ENCODE data around the gene SHKBP1. TPM values are rescaled to one million over a fixed set of nuclear protein-coding genes. Genes with fewer than 3 reads are reported as not detected.

SHKBP1 gene
- total and polyA plus RNA-seq, 2 of the 13 experiments (the other 11 are each of a cell fraction or from before 2014, with no cell fraction given): 16.2 to 17.4 TPM

DNA sequence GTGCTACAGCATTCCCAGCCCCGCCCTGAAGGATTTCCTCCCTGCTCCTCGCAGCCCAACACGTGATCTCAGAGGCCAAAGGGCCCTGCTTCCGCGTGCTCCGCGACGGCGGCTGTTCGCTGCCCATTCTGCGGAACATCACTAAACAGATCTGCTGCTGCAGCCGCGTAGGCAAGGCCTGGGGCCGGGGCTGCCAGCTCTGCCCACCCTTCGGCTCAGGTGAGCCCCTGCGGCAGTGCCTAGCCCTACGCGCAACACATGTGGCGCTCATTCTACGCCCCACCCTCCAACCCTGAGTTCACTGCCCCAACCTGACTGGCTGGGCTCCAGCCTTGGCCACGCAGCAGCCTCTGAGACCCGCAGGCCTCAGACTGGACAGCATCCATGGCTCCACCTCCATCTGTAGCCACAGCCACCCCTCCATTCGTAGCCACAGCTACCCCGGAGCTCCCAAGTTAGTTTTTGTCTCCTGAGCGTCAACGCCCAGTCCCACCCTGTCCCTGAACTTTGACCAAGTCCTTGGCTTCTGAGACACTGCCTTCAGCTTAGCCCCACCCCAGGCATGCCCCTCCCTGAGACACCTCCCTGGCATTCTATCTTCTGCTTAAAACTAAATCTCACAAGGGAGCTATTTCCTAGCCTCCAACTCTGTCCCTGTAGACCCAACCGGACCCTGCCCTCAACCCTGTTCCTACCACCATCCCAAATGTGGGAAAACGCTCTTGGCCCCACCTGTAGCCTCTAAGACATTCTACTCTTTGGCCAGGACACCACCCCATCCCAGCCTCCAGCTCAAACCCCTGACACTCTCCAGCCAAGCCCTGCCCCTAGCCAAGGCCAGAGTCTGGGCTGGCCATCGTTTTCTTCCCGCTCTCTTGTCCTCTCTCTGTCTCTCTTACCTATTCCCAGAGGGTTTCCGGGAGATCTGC, 30.9 kb downstream of the SHKBP1 start (continued):
- TF ChIP-seq, protein P1, sequence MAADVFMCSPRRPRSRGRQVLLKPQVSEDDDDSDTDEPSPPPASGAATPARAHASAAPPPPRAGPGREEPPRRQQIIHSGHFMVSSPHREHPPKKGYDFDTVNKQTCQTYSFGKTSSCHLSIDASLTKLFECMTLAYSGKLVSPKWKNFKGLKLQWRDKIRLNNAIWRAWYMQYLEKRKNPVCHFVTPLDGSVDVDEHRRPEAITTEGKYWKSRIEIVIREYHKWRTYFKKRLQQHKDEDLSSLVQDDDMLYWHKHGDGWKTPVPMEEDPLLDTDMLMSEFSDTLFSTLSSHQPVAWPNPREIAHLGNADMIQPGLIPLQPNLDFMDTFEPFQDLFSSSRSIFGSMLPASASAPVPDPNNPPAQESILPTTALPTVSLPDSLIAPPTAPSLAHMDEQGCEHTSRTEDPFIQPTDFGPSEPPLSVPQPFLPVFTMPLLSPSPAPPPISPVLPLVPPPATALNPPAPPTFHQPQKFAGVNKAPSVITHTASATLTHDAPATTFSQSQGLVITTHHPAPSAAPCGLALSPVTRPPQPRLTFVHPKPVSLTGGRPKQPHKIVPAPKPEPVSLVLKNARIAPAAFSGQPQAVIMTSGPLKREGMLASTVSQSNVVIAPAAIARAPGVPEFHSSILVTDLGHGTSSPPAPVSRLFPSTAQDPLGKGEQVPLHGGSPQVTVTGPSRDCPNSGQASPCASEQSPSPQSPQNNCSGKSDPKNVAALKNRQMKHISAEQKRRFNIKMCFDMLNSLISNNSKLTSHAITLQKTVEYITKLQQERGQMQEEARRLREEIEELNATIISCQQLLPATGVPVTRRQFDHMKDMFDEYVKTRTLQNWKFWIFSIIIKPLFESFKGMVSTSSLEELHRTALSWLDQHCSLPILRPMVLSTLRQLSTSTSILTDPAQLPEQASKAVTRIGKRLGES (CRISPR knock-in tag; IDR thresholded peaks at IDR 0.05; ENCODE audit: borderline replicate concordance): no peak
- no peak for TF ChIP-seq ZIK1 (CRISPR knock-in tag; IDR thresholded peaks at IDR 0.05; ENCODE audit: borderline replicate concordance, low read depth)
- peak; percentile 77; the same call in 1 of the 2 replicates for TF ChIP-seq BORCS8-MEF2B (CRISPR knock-in tag; IDR thresholded peaks at IDR 0.05)
- 0 out of 2 replicates have a peak, but pooled peaks have one; percentile 42 for TF ChIP-seq KMT2B (CRISPR knock-in tag; IDR thresholded peaks at IDR 0.05)
- no peak for TF ChIP-seq MLLT10 (CRISPR knock-in tag; IDR thresholded peaks at IDR 0.05)
- TF ChIP-seq ZNF333 (CRISPR knock-in tag; IDR thresholded peaks at IDR 0.05; ENCODE audit: borderline replicate concordance): no peak
- peak; percentile 60; the same call in 1 of the 2 replicates for TF ChIP-seq RNF2 (conservative IDR thresholded peaks at IDR 0.05; ENCODE audit: low read depth)
- peak; percentile 53; the same call in 1 of the 2 replicates for TF ChIP-seq KDM5B (CRISPR knock-in tag; IDR thresholded peaks at IDR 0.05; ENCODE audit: borderline replicate concordance)
- no peak for TF ChIP-seq TBX2 (CRISPR knock-in tag; IDR thresholded peaks at IDR 0.05; ENCODE audit: borderline replicate concordance)
- 0 out of 2 replicates have a peak, but pooled peaks have one; percentile 57 for TF ChIP-seq NR1H2 (CRISPR knock-in tag; IDR thresholded peaks at IDR 0.05; ENCODE audit: borderline replicate concordance, low read depth)
- peak; percentile 32; the same call in 1 of the 2 replicates for TF ChIP-seq LBX2 (CRISPR knock-in tag; IDR thresholded peaks at IDR 0.05; ENCODE audit: borderline replicate concordance)
- peak; percentile 79 for TF ChIP-seq TFE3 (CRISPR knock-in tag; IDR thresholded peaks at IDR 0.05)
- no peak for TF ChIP-seq ZBTB34 (CRISPR knock-in tag; IDR thresholded peaks at IDR 0.05)
- TF ChIP-seq SAP130 (CRISPR knock-in tag; IDR thresholded peaks at IDR 0.05; ENCODE audit: low read depth): 0 out of 2 replicates have a peak, but pooled peaks have one; percentile 20
- no peak for TF ChIP-seq REST (IDR thresholded peaks at IDR 0.05; ENCODE audit: borderline replicate concordance in 1 of 2, low read depth in 1 of 2, low read length in 2 of 2)
- TF ChIP-seq FOXC1 (CRISPR knock-in tag; IDR thresholded peaks at IDR 0.05; ENCODE audit: borderline replicate concordance): peak; percentile 64
- TF ChIP-seq ZC3H4 (CRISPR knock-in tag; IDR thresholded peaks at IDR 0.05; ENCODE audit: borderline replicate concordance): no peak
